Heart left ventricle (tissue), 13 donors: ENCODE measurements around the gene HNRNPL.

Source experiments
- CTCF ChIP-seq, 12 donors: fragments of 200-600 bp; sonication (generic) in 4 of 12; IDR thresholded peaks; one replicate each; pipeline versions ENCODE4 v1.5.0 to v1.8.0; 2018 to 2022; ENCODE audit warnings: antibody characterized with exemption in 12 of 12, mild to moderate bottlenecking in 5 of 12
- POLR2A ChIP-seq, 2 donors: fragments of 450-650 bp; IDR thresholded peaks; one replicate each; pipeline ENCODE4 v1.6.1; 2017; ENCODE audit warnings: antibody characterized with exemption in 2 of 2, mild to moderate bottlenecking in 2 of 2, moderate library complexity in 2 of 2
- donor health status: ischemic (EF 13 %, LVEDD 7.1; RV severe dilation, severe dysfunction).
- donor health status: DM: no; HTN: yes; CAD: no.
- donor health status: DM: no; HTN: no; CAD: no.
- donor health status: ischemic (EF 25% LVEDD 6.9; RV normal size, moderate dysfunction).
- donor health status: ischemic (EF 25% LVEDD 5.7; RV mildly dilated, moderate dysfunction).
- donor health status: ischemic (EF 35%, LVEDD 5.7; RV mildly dilated, moderate dysfunction).
- donor health status: nonischemic (EF 11% LVEDD 7.7; RV severe dilation, severe dysfunction).
- donor health status: DM: yes; HTN: yes; CAD: no.
- donor health status: PGD.
- donor health status: ischemic (EF 29% LVEDD 5.4; RV normal size, mild dysfunction).
- donor health status: nonischemic (EF 23%, LVEDD 6.1; RV moderate dilation, normal function).

- no peak for TF ChIP-seq CTCF (IDR thresholded peaks at IDR 0.05)
- TF ChIP-seq POLR2A (IDR thresholded peaks at IDR 0.05), result no peak
Observed at GRCh38 chr19:38834590-38834989, 15.2 kb downstream of the HNRNPL start.
